ENCODE results near the gene HOXB2.

HOXB2 gene

DNA sequence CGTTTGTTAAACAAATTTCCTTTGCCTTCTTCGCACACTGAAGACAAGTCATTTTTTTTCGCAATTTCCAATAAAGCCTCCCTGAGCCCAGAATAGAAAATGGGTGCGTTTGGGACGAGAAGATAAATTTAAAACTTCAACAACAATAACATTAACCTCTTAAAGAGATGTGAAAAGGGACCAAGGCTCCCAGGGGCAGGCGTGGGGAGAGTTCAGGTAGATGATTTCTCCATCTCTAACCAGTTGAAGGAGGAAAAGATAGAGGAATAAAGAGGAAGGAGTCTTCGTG is 34.5 kb upstream of the HOXB2 start:
- TF ChIP-seq ZFP30 (CRISPR knock-in tag; IDR thresholded peaks at IDR 0.05) (no peak), ARNTL (CRISPR knock-in tag; IDR thresholded peaks at IDR 0.05; ENCODE audit: borderline replicate concordance, low read depth) (no peak), ZNF70 (CRISPR knock-in tag; IDR thresholded peaks at IDR 0.05) (no peak), ZC3H10 (CRISPR knock-in tag; IDR thresholded peaks at IDR 0.05) (no peak), SNAI2 (CRISPR knock-in tag; IDR thresholded peaks at IDR 0.05) (no peak), ZNF565 (CRISPR knock-in tag; conservative IDR thresholded peaks at IDR 0.05; ENCODE audit: low read depth) (no peak)
- TF ChIP-seq, protein P1, sequence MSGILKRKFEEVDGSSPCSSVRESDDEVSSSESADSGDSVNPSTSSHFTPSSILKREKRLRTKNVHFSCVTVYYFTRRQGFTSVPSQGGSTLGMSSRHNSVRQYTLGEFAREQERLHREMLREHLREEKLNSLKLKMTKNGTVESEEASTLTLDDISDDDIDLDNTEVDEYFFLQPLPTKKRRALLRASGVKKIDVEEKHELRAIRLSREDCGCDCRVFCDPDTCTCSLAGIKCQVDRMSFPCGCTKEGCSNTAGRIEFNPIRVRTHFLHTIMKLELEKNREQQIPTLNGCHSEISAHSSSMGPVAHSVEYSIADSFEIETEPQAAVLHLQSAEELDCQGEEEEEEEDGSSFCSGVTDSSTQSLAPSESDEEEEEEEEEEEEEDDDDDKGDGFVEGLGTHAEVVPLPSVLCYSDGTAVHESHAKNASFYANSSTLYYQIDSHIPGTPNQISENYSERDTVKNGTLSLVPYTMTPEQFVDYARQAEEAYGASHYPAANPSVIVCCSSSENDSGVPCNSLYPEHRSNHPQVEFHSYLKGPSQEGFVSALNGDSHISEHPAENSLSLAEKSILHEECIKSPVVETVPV (CRISPR knock-in tag; IDR thresholded peaks at IDR 0.05), result no peak
- TF ChIP-seq, protein P2, sequence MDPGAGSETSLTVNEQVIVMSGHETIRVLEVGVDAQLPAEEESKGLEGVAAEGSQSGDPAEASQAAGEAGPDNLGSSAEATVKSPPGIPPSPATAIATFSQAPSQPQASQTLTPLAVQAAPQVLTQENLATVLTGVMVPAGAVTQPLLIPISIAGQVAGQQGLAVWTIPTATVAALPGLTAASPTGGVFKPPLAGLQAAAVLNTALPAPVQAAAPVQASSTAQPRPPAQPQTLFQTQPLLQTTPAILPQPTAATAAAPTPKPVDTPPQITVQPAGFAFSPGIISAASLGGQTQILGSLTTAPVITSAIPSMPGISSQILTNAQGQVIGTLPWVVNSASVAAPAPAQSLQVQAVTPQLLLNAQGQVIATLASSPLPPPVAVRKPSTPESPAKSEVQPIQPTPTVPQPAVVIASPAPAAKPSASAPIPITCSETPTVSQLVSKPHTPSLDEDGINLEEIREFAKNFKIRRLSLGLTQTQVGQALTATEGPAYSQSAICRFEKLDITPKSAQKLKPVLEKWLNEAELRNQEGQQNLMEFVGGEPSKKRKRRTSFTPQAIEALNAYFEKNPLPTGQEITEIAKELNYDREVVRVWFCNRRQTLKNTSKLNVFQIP (CRISPR knock-in tag; IDR thresholded peaks at IDR 0.05; ENCODE audit: borderline replicate concordance, low read depth), result no peak
- no peak for ATAC-seq

DNA sequence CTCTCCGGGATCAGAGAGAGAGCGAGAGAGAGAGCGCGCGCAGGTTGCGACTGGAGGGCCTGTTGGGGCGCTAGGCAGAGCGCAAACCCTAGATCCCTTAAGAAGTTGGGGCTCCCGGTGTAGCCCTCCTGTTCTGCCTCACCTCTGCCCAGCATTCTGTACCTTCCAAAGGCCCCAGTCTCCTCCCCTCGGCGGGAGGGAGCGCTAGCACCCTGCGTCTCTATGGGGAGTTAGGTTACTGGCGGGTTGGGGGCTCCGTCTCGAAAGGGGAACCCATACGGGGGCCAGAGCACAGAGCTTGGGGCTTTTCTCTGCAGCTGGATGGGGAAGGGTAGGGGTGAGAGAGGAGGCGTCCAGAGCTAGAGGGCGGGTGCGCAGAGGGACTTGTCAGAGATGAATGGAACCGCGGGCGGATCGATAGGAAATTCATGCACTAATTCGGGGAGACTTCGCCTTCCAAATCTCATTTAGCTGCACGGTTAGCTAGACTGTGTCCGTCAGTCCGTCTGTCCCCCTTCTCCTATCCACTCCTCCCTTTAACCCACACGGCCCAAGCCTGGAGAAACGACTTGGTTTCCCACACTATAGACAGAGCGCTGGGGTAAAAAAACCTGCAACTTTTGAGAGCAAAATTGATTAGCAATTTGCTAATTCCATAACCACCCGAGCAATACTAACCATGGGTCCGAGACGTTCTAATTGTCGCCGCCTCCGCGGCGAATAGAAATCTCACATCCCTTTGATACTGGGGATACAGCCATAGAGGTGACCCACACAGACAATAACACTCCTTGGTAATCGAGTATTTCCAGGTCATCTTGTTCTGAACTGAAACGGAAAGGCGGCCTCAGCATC is 33.9 kb upstream of the HOXB2 start:
- no peak for ATAC-seq
- TF ChIP-seq ZFP30 (CRISPR knock-in tag; IDR thresholded peaks at IDR 0.05), result no peak
- TF ChIP-seq, protein P3, sequence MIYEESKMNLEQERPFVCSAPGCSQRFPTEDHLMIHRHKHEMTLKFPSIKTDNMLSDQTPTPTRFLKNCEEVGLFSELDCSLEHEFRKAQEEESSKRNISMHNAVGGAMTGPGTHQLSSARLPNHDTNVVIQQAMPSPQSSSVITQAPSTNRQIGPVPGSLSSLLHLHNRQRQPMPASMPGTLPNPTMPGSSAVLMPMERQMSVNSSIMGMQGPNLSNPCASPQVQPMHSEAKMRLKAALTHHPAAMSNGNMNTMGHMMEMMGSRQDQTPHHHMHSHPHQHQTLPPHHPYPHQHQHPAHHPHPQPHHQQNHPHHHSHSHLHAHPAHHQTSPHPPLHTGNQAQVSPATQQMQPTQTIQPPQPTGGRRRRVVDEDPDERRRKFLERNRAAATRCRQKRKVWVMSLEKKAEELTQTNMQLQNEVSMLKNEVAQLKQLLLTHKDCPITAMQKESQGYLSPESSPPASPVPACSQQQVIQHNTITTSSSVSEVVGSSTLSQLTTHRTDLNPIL (CRISPR knock-in tag; IDR thresholded peaks at IDR 0.05; ENCODE audit: low read depth), result no peak
- TF ChIP-seq ZFP3 (CRISPR knock-in tag; IDR thresholded peaks at IDR 0.05), result no peak
- TF ChIP-seq, protein P1 (CRISPR knock-in tag; IDR thresholded peaks at IDR 0.05), result no peak
- no peak for TF ChIP-seq SNAI2 (CRISPR knock-in tag; IDR thresholded peaks at IDR 0.05)
- TF ChIP-seq OSR1 (CRISPR knock-in tag; IDR thresholded peaks at IDR 0.05), result no peak
- no peak for TF ChIP-seq ESRRG (CRISPR knock-in tag; IDR thresholded peaks at IDR 0.05)
- no peak for TF ChIP-seq BACH2 (CRISPR knock-in tag; IDR thresholded peaks at IDR 0.05; ENCODE audit: borderline replicate concordance)
- no peak for TF ChIP-seq RARB (CRISPR knock-in tag; IDR thresholded peaks at IDR 0.05)
- TF ChIP-seq ZNF8 (CRISPR knock-in tag; IDR thresholded peaks at IDR 0.05), result no peak
- TF ChIP-seq, protein P4, sequence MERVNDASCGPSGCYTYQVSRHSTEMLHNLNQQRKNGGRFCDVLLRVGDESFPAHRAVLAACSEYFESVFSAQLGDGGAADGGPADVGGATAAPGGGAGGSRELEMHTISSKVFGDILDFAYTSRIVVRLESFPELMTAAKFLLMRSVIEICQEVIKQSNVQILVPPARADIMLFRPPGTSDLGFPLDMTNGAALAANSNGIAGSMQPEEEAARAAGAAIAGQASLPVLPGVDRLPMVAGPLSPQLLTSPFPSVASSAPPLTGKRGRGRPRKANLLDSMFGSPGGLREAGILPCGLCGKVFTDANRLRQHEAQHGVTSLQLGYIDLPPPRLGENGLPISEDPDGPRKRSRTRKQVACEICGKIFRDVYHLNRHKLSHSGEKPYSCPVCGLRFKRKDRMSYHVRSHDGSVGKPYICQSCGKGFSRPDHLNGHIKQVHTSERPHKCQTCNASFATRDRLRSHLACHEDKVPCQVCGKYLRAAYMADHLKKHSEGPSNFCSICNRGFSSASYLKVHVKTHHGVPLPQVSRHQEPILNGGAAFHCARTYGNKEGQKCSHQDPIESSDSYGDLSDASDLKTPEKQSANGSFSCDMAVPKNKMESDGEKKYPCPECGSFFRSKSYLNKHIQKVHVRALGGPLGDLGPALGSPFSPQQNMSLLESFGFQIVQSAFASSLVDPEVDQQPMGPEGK (CRISPR knock-in tag; IDR thresholded peaks at IDR 0.05; ENCODE audit: borderline replicate concordance), result no peak
- TF ChIP-seq, protein P5, sequence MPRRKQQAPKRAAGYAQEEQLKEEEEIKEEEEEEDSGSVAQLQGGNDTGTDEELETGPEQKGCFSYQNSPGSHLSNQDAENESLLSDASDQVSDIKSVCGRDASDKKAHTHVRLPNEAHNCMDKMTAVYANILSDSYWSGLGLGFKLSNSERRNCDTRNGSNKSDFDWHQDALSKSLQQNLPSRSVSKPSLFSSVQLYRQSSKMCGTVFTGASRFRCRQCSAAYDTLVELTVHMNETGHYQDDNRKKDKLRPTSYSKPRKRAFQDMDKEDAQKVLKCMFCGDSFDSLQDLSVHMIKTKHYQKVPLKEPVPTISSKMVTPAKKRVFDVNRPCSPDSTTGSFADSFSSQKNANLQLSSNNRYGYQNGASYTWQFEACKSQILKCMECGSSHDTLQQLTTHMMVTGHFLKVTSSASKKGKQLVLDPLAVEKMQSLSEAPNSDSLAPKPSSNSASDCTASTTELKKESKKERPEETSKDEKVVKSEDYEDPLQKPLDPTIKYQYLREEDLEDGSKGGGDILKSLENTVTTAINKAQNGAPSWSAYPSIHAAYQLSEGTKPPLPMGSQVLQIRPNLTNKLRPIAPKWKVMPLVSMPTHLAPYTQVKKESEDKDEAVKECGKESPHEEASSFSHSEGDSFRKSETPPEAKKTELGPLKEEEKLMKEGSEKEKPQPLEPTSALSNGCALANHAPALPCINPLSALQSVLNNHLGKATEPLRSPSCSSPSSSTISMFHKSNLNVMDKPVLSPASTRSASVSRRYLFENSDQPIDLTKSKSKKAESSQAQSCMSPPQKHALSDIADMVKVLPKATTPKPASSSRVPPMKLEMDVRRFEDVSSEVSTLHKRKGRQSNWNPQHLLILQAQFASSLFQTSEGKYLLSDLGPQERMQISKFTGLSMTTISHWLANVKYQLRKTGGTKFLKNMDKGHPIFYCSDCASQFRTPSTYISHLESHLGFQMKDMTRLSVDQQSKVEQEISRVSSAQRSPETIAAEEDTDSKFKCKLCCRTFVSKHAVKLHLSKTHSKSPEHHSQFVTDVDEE (CRISPR knock-in tag; IDR thresholded peaks at IDR 0.05), result no peak

DNA sequence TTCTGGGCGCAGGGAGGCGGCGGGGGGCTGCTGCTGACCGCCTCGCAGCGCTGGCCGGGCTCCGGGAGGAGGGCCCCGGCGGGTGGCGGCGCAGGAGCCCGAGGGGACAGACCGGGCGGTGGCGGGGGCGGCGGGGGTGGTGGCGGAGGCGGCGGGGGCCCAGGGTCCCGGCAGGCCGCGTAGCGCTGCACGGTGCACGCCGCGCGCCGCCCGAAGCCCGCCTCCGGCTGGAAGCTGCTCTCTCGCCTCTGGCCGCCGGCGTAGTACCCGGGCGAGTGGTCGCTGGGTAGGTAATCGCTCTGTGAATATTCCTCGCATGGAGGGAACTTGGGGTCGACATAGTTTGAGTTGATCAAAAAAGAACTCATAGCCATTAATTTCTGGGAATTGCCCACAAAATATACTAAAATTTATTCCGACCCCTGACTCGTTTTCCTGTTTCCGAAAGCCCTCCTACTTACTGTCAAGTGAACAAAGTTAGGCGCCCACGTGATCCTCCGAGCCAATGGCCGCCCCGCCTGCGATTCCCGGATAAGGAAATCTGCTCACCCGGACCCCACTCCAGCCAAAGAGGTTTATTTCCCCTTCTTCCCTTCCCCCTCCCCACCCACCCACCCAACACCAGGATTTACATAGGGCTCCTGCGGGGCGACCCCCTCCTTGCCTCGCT is 33.2 kb upstream of the HOXB2 start, which contains the start of gene HOXB4:
Gene HOXB4 (minus strand): TSS at position 405 of the 670 bp plus-strand sequence. CDS start 31 bp downstream, at position 374.
- no peak for ATAC-seq
- TF ChIP-seq OSR1 (CRISPR knock-in tag; IDR thresholded peaks at IDR 0.05) (no peak), ISL1 (CRISPR knock-in tag; IDR thresholded peaks at IDR 0.05) (no peak), SNAI2 (CRISPR knock-in tag; IDR thresholded peaks at IDR 0.05) (no peak), ZNF8 (CRISPR knock-in tag; IDR thresholded peaks at IDR 0.05) (no peak), GLIS3 (CRISPR knock-in tag; IDR thresholded peaks at IDR 0.05) (no peak), ZC3H10 (CRISPR knock-in tag; IDR thresholded peaks at IDR 0.05) (no peak), ZFP3 (CRISPR knock-in tag; IDR thresholded peaks at IDR 0.05) (no peak)
- TF ChIP-seq, protein P5 (CRISPR knock-in tag; IDR thresholded peaks at IDR 0.05), result no peak
- TF ChIP-seq, protein P4 (CRISPR knock-in tag; IDR thresholded peaks at IDR 0.05; ENCODE audit: borderline replicate concordance), result no peak
